ENCODE data around the gene ERBB4.

The ERBB4 gene

DNA sequence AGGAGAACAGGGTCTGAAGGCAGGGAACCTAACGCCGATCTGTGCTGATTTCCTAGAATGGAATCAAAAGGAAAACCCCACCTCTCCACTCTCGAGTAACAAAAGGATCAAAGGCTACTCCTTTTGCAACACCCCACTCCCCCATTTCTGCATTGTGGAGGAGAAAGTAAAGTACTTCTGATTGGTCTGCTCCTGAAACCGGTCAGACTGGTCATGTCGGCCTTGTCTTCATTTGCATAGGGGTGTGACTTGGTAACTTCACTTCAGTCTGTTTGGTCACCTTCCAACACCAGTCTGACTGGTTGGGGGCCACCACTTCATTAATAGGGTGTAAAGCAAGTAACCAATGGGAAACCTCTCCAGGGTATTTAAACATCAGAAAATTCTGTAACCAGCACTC, 771.9 kb downstream of the ERBB4 start:
- H3K27ac Mint-ChIP-seq, result no peak overlapping the region
- H3K36me3 Mint-ChIP-seq (ENCODE audit: insufficient read depth), result no peaks in the 10 kb centered on the region
- H3K4me1 Mint-ChIP-seq (ENCODE audit: low read depth in 2 of 2), result no peaks in the 10 kb centered on the region
- DNase-seq (no peak), ATAC-seq (replicated peaks) (no peak)
- H3K9me3 Mint-ChIP-seq, result peaks cover 2 to 6% of the 10 kb centered on the region in 2 donors
- no peak overlapping the region for H3K4me3 Mint-ChIP-seq
- H3K27me3 Mint-ChIP-seq, result no peaks in the 10 kb centered on the region

DNA sequence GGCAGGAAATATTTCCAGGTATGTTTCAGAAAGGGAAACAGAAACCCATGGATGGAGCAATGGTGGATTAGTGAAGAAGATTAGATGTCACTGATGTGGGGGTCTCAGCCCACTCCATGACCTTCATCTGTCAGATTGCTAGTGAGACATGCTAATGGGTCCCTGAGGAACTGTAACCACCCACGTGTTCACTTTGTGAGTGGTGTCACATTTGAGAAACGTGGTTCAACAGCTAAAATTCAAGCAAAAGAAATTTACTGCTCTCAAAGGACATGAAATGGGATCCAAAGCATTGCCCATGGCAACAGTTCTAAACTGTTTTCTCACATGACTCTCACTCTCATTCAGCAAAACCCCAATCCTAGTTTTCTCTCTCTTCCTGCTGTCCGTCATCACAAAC, 776.1 kb downstream of the ERBB4 start:
- H3K27me3 Mint-ChIP-seq, result no peaks in the 10 kb centered on the region
- H3K4me1 Mint-ChIP-seq (ENCODE audit: low read depth in 2 of 2), result no peaks in the 10 kb centered on the region

DNA sequence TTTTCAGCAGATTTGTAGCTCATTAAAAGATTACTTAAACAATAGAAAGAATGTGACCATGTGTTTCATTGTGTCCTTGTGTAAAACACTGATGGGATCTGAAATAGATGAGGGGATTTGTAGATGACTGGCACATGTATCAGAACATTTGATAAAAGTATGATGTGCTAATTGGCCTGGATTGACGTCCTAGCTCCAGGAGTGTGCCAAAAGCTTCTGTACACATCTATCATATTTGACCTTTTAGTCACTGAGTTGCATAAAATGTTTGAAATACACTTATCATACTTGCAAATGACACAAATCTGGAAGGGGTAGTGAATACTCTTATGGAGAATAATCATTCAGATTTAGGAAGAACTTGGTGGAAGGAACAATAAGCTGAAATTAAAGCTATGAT, 778.5 kb downstream of the ERBB4 start:
- Mint-ChIP-seq H3K4me3 (no peak overlapping the region), H3K9me3 (peaks cover 7% of the 10 kb centered on the region in 2 donors), H3K27me3 (no peaks in the 10 kb centered on the region), H3K36me3 (ENCODE audit: insufficient read depth) (no peaks in the 10 kb centered on the region), H3K27ac (no peak overlapping the region), H3K4me1 (ENCODE audit: low read depth in 2 of 2) (no peaks in the 10 kb centered on the region)
- ATAC-seq (replicated peaks) (no peak), DNase-seq (no peak)

More for the DNA sequence above, 776.1 kb downstream of the ERBB4 start:
- H3K27ac Mint-ChIP-seq, result no peak overlapping the region
- DNase-seq (no peak), ATAC-seq (replicated peaks) (no peak)
- H3K4me3 Mint-ChIP-seq, result no peak overlapping the region
- H3K36me3 Mint-ChIP-seq (ENCODE audit: insufficient read depth), result no peaks in the 10 kb centered on the region
- H3K9me3 Mint-ChIP-seq, result peaks cover 4 to 7% of the 10 kb centered on the region in 2 donors

DNA sequence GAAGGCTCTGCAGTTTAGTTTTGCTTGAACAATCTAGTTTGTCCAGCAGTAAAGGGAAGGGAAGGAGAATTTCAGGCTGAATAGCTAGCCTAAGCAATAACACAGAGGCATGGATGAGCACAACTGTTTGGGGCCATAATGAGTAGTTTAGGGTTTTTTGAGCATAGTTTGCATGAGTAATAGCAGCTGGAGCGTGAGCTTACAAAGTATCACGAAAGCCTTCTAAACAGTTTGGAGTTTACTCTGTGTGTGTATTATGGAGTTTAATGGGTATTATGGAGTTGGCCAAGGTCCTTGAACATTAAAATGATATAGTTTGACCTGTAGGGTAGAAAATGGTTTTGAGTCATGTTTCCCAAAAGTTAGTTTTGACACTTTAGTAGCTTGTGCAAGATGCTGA, 782.3 kb downstream of the ERBB4 start:
- ATAC-seq (replicated peaks) (no peak), DNase-seq (no peak)
- H3K4me3 Mint-ChIP-seq, result no peak overlapping the region
- H3K27ac Mint-ChIP-seq, result no peak overlapping the region
- H3K9me3 Mint-ChIP-seq, result peaks cover 0 to 7% of the 10 kb centered on the region in 2 donors
- H3K27me3 Mint-ChIP-seq, result no peaks in the 10 kb centered on the region
- H3K4me1 Mint-ChIP-seq (ENCODE audit: low read depth in 2 of 2), result no peaks in the 10 kb centered on the region
- H3K36me3 Mint-ChIP-seq (ENCODE audit: insufficient read depth), result no peaks in the 10 kb centered on the region

DNA sequence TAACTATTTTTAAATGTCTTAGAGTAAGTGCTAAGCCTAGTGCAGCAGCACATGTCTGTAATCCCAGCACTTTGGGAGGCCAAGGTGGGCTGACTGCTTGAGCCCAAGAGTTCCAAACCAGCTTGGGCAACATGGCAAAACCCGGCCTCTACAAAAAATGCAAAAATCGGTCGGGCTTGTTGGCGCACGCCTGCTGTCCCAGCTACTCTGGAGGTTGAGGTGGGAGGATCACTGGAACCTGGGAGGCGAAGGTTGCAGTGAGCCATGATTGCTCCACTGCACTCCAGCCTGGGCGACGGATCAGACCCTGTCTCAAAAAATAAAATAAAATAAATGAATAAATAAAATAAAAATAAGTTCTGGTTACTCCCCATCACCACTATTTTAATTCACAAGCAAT, 783.4 kb downstream of the ERBB4 start:
- Mint-ChIP-seq H3K27me3 (no peaks in the 10 kb centered on the region), H3K9me3 (peaks cover 0 to 7% of the 10 kb centered on the region in 2 donors), H3K27ac (no peak overlapping the region), H3K4me3 (no peak overlapping the region), H3K36me3 (ENCODE audit: insufficient read depth) (no peaks in the 10 kb centered on the region), H3K4me1 (ENCODE audit: low read depth in 2 of 2) (no peaks in the 10 kb centered on the region)
- no peak for ATAC-seq (replicated peaks)
- no peak for DNase-seq

DNA sequence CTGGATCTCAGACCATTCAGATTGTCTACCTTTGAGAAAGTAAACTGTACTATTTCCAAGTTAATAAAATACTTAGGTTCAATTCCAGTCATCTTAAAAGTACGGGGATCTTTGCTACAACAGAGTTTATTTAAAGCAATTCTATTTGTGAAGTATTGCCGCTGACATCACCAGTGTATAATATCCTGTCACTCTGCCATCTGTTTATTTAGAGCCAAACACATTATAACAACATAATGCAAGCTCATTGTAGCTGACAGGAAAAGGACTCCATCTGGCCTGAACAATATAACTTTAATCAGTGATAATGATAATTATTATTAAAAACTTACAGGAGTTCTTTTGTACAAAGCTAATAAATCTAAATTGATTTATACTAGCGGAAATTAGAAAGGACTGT, 786.8 kb downstream of the ERBB4 start:
- no peak overlapping the region for H3K27ac Mint-ChIP-seq
- no peak for ATAC-seq (replicated peaks)

DNA sequence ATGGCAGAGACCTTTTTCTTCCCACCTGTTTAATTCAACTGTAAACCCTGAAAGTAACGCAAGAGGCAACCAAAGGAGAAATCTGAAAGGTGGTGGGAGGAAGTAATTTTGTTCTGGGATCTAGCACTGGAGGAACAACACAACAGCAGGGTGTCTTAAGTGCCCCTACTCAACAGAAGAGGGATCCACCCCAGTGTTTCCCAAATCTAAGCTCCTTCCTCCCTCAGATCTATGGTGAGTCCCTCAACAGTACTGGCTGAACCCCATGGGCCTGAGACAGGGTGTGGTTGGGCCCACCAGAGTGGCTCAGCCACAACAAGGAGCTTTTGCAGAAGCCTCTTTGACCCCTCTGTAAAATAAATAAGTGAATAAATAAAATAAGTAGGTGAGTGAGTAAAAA, 790.3 kb downstream of the ERBB4 start:
- Mint-ChIP-seq H3K27me3 (no peaks in the 10 kb centered on the region), H3K9me3 (no peaks in the 10 kb centered on the region), H3K4me3 (no peak overlapping the region), H3K36me3 (ENCODE audit: insufficient read depth) (no peaks in the 10 kb centered on the region), H3K4me1 (ENCODE audit: low read depth in 2 of 2) (no peaks in the 10 kb centered on the region), H3K27ac (no peak overlapping the region)
- DNase-seq (no peak), ATAC-seq (replicated peaks) (no peak)

More for the DNA sequence above, 786.8 kb downstream of the ERBB4 start:
- Mint-ChIP-seq H3K36me3 (ENCODE audit: insufficient read depth) (no peaks in the 10 kb centered on the region), H3K9me3 (peaks cover 0 to 3% of the 10 kb centered on the region in 2 donors), H3K4me3 (no peak overlapping the region), H3K4me1 (ENCODE audit: low read depth in 2 of 2) (no peaks in the 10 kb centered on the region), H3K27me3 (no peaks in the 10 kb centered on the region)
- DNase-seq, result no peak

DNA sequence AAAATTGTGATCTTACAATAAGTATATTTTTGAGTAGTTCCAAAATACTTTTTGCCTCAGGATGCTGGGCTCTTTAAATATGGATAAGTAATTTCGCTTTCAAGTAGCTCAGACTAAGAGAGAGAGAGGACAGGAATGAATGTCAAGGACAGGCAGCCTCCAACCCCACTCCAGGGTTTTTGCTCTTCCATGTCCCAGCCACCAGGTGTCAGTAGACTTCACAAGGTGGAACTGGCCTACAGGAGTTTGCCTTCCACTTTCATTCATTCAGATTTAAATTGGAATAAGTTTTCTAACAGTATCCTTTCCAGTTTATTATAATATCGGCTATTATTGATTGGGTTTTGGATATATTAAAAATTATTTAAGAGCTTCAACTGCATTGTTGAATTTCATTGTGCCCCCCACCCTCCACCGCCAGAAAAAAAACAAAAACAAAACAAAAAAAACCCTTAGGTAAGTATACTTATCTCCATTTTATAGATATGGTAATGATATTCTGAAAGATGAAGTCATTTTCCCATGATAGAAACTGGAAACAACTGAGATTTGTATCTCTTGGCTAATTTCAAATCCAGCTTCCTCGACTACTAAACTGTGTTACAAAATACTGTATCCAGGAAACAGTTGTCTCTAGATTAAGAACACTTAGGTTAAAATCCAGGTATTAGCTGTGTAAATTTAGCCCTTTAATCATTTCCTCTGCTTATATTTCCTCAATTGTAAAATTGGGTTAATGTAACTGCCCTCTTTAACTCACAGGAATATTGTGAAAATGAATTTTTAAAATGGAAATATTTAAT, 793.1 kb downstream of the ERBB4 start:
- ATAC-seq (replicated peaks) (no peak), DNase-seq (no peak)
- Mint-ChIP-seq H3K9me3 (no peaks in the 10 kb centered on the region), H3K4me1 (ENCODE audit: low read depth in 2 of 2) (no peaks in the 10 kb centered on the region), H3K36me3 (ENCODE audit: insufficient read depth) (no peaks in the 10 kb centered on the region), H3K27ac (no peak overlapping the region), H3K4me3 (no peak overlapping the region), H3K27me3 (no peaks in the 10 kb centered on the region)

DNA sequence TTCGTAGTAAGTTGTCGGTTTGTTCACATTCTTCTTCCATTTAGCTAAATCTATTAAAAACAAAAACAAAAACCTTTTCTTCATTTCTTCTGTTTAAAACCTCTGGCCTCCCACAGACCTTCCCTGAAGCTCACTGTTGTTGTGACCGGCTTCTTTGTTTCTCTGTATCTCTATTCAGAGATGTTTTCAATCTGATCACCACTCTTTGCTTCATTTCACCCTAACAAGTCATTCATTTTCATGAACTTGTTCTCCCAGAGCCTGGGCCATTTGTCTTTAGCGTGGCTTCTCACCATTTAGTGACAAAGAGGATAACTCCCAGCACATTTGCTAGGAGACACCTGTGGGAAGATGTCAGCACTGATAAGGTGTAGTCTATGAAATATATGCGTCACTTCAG, 794.2 kb downstream of the ERBB4 start:
- no peak for DNase-seq
- Mint-ChIP-seq H3K27ac (no peak overlapping the region), H3K9me3 (no peaks in the 10 kb centered on the region), H3K4me1 (ENCODE audit: low read depth in 2 of 2) (no peaks in the 10 kb centered on the region), H3K27me3 (no peaks in the 10 kb centered on the region), H3K36me3 (ENCODE audit: insufficient read depth) (no peaks in the 10 kb centered on the region), H3K4me3 (no peak overlapping the region)
- ATAC-seq (replicated peaks), result no peak

DNA sequence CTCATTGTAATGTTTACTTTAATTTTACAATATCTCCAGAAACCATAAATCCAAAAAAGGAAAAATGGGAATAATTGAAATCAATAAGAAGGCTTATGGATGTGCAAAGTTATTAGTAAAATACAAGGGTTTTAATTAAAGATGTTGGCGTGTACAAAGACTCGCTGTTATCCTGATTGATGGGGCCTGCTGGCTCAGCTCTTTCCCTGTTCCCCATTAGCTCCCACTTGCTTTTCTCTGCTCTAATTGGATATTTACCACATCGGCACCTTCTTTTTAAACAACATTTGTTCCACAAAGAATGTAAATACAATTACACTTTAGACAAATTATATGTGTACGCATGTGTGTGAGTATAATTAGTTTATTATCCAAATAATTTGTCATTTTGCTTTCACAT, 796.6 kb downstream of the ERBB4 start:
- H3K4me1 Mint-ChIP-seq (ENCODE audit: low read depth in 2 of 2), result no peaks in the 10 kb centered on the region
- no peaks in the 10 kb centered on the region for H3K27me3 Mint-ChIP-seq
- ATAC-seq (replicated peaks), result no peak

DNA sequence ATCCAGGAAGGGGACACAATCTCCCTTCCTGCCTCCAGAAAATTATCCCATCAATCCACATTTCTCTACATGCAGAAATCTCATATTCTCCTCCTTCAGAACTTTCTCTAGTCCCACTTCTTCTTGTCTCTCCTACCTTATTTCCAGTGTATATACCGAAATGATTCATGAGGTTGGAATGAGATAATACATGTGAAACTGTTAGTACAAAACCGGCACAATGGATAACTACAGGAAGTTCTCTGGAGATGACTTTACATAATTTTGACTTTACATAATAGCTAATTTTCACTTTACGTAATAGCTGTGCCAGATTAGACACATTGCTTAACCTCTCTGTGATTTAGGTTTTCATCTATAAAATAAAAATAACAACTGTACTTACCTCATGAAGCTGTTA, 801.3 kb downstream of the ERBB4 start:
- Mint-ChIP-seq H3K4me1 (ENCODE audit: low read depth in 2 of 2) (no peaks in the 10 kb centered on the region), H3K9me3 (no peaks in the 10 kb centered on the region), H3K36me3 (ENCODE audit: insufficient read depth) (no peaks in the 10 kb centered on the region), H3K4me3 (no peak overlapping the region), H3K27ac (no peak overlapping the region), H3K27me3 (no peaks in the 10 kb centered on the region)
- ATAC-seq (replicated peaks), result no peak
- no peak for DNase-seq

More for the DNA sequence above, 796.6 kb downstream of the ERBB4 start:
- no peaks in the 10 kb centered on the region for H3K36me3 Mint-ChIP-seq (ENCODE audit: insufficient read depth)
- H3K27ac Mint-ChIP-seq, result no peak overlapping the region
- no peak overlapping the region for H3K4me3 Mint-ChIP-seq
- no peaks in the 10 kb centered on the region for H3K9me3 Mint-ChIP-seq
- DNase-seq, result no peak

DNA sequence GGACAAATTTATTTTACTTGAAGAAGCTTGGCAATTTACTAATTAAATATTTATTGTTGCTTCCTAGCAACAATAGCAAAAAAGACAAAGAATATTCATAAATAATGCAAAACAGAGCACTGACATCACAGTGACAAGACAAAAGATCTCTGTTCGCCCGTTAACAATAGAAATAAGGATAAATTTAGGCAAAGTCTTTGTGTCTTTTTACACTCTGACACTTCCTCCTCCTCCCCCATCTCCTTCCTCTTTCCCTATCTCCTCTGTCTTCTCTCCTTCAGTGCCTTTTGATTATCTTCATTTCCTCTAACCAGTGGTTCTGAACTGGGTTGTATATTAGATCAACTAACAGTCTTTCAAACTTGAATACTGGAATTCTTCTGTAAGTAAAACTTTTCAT, 808.4 kb downstream of the ERBB4 start:
- DNase-seq, result no peak
- H3K27ac Mint-ChIP-seq, result no peak overlapping the region
- H3K36me3 Mint-ChIP-seq (ENCODE audit: insufficient read depth), result no peaks in the 10 kb centered on the region
- H3K27me3 Mint-ChIP-seq, result no peaks in the 10 kb centered on the region
- no peaks in the 10 kb centered on the region for H3K4me1 Mint-ChIP-seq (ENCODE audit: low read depth in 2 of 2)
- no peak overlapping the region for H3K4me3 Mint-ChIP-seq
- ATAC-seq (replicated peaks), result no peak
- H3K9me3 Mint-ChIP-seq, result no peaks in the 10 kb centered on the region

DNA sequence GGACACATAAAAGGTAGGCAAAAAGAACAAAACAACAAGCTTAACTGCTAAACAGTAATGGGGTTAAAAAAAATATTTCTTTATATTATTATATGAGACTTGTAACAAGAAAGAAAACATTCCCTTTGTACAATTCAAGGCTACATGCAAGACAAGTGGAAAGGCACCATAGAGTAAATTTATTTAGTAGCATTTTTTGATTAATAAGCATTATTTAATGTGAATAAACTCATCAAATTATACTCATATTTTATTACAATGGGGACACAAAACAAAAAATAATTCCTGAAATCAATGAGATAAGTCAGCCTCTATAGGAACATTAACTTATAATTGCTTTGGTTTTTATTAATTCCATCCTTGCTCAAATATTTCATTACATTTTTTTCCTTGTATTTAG, 809.2 kb downstream of the ERBB4 start:
- H3K4me3 Mint-ChIP-seq, result no peak overlapping the region
- H3K27ac Mint-ChIP-seq, result no peak overlapping the region
- H3K27me3 Mint-ChIP-seq, result no peaks in the 10 kb centered on the region
- H3K4me1 Mint-ChIP-seq (ENCODE audit: low read depth in 2 of 2), result no peaks in the 10 kb centered on the region
- no peaks in the 10 kb centered on the region for H3K9me3 Mint-ChIP-seq
- no peak for ATAC-seq (replicated peaks)
- no peak for DNase-seq
- H3K36me3 Mint-ChIP-seq (ENCODE audit: insufficient read depth), result no peaks in the 10 kb centered on the region

DNA sequence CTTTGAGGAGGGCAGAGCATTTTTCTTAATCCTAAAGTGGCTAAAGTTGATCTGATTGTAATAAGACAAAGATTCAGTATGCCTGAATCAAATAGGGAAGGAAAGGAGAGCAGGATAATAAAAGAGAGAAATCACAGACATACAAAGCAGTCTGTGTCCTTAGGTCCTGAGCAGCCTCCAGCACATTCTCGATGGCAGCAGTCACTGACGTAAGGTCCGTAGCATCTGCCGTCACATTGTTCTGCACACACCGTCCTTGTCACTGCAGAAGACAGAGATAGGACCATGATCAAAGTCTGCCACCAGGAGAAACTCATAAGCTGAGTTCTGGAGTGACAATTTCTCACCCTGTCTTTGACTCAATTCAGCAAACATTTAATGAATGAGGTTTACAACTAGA, 813.7 kb downstream of the ERBB4 start:
- ATAC-seq (replicated peaks), result no peak
- H3K4me3 Mint-ChIP-seq, result no peak overlapping the region
- no peaks in the 10 kb centered on the region for H3K4me1 Mint-ChIP-seq (ENCODE audit: low read depth in 2 of 2)

More for the DNA sequence above, 813.7 kb downstream of the ERBB4 start:
- no peak for DNase-seq
- Mint-ChIP-seq H3K27ac (no peak overlapping the region), H3K9me3 (no peaks in the 10 kb centered on the region), H3K36me3 (ENCODE audit: insufficient read depth) (no peaks in the 10 kb centered on the region), H3K27me3 (no peaks in the 10 kb centered on the region)
